Measurements from ENCODE around the gene HOPX. TPM values are rescaled to one million over a fixed set of nuclear protein-coding genes. Genes with fewer than 3 reads are reported as not detected.
"Not testable (repeated sequence)": the region's sequence is repeated elsewhere in the genome, so short reads cannot be mapped to it uniquely, and the experiment has no call there.

The HOPX gene
- total RNA-seq, 4 donors from 2014 or later = 271 to 316 (median 289) TPM

- H3K27ac ChIP-seq = no peak overlapping the region
- H3K9me3 ChIP-seq = no peaks in the 10 kb centered on the region
- DNase-seq = no peak
- H3K4me1 ChIP-seq = peaks cover 0 to 5% of the 10 kb centered on the region in 2 donors
- 51 to 58% methylated on average over 4 of the region's 4 CpGs for WGBS, 2 donors
- H3K36me3 ChIP-seq = no peaks in the 10 kb centered on the region
- no peaks in the 10 kb centered on the region for H3K27me3 ChIP-seq
- intact Hi-C loops (cut with DNase I) = no loop called here
- no peak for TF ChIP-seq POLR2A (IDR thresholded peaks at IDR 0.05)
- TF ChIP-seq, protein P1, sequence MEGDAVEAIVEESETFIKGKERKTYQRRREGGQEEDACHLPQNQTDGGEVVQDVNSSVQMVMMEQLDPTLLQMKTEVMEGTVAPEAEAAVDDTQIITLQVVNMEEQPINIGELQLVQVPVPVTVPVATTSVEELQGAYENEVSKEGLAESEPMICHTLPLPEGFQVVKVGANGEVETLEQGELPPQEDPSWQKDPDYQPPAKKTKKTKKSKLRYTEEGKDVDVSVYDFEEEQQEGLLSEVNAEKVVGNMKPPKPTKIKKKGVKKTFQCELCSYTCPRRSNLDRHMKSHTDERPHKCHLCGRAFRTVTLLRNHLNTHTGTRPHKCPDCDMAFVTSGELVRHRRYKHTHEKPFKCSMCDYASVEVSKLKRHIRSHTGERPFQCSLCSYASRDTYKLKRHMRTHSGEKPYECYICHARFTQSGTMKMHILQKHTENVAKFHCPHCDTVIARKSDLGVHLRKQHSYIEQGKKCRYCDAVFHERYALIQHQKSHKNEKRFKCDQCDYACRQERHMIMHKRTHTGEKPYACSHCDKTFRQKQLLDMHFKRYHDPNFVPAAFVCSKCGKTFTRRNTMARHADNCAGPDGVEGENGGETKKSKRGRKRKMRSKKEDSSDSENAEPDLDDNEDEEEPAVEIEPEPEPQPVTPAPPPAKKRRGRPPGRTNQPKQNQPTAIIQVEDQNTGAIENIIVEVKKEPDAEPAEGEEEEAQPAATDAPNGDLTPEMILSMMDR (IDR thresholded peaks at IDR 0.05) = no peak
- H3K4me3 ChIP-seq (replicated peaks in 1 of 3) = no peak overlapping the region
Observed at GRCh38 chr4:56641494-56642051, 39.5 kb downstream of the HOPX start.

GRCh38 chr4:56640621-56641493, 40.2 kb downstream of the HOPX start:
- Histone ChIP-seq H3K9me3 (no peaks in the 10 kb centered on the region), H3K4me3 (replicated peaks in 1 of 3) (no peak overlapping the region), H3K4me1 (peaks cover 0 to 5% of the 10 kb centered on the region in 2 donors), H3K36me3 (no peaks in the 10 kb centered on the region), H3K27me3 (no peaks in the 10 kb centered on the region), H3K27ac (no peak overlapping the region)
- 91 to 93% methylated on average over 5 of the region's 5 CpGs for WGBS, 2 donors
- DNase-seq = no peak
- intact Hi-C loops (cut with DNase I) = no loop called here
- TF ChIP-seq POLR2A (IDR thresholded peaks at IDR 0.05) = no peak
- TF ChIP-seq, protein P1 (IDR thresholded peaks at IDR 0.05) = no peak

DNA sequence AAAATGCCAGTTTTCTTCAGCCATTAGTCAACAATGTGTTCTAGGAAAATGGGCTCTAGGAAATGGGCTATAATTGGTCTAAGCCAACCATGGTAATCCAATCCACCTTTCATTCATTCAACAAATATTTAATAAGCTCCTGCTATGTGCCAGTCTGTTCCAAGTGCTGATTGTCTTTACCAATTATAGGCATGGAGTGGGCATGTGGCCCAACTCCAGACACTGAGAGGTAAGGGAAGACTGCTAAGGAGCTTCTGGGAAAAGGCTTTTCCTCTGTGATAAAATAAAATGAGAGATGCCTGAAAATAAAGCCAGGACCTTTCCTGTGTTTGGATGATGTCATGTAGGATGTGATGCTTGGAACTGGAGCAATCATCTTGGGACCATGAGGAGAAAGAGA, 43.3 kb downstream of the HOPX start:
- Histone ChIP-seq H3K4me3 (replicated peaks in 1 of 3) (no peak overlapping the region), H3K9me3 (no peaks in the 10 kb centered on the region), H3K4me1 (peaks cover 0 to 5% of the 10 kb centered on the region in 2 donors), H3K27ac (no peak overlapping the region), H3K36me3 (no peaks in the 10 kb centered on the region), H3K27me3 (no peaks in the 10 kb centered on the region)
- TF ChIP-seq POLR2A (IDR thresholded peaks at IDR 0.05) = no peak
- TF ChIP-seq, protein P1 (IDR thresholded peaks at IDR 0.05) = no peak
- DNase-seq = no peak
- intact Hi-C loops (cut with DNase I) = no loop called here

- intact Hi-C loops (cut with DNase I) = no loop called here
- H3K4me3 ChIP-seq (replicated peaks in 1 of 3) = no peak overlapping the region
- H3K27me3 ChIP-seq = no peaks in the 10 kb centered on the region
- H3K36me3 ChIP-seq = no peaks in the 10 kb centered on the region
- H3K27ac ChIP-seq = no peak overlapping the region
- no peak for DNase-seq
- H3K4me1 ChIP-seq = peaks cover 0 to 5% of the 10 kb centered on the region in 2 donors
- 87 to 91% methylated on average over 1 of the region's 1 CpG for WGBS, 2 donors
- TF ChIP-seq, protein P1 (IDR thresholded peaks at IDR 0.05) = no peak
- TF ChIP-seq POLR2A (IDR thresholded peaks at IDR 0.05) = no peak
- no peaks in the 10 kb centered on the region for H3K9me3 ChIP-seq
Observed at GRCh38 chr4:56637154-56637553, 43.9 kb downstream of the HOPX start.

DNA sequence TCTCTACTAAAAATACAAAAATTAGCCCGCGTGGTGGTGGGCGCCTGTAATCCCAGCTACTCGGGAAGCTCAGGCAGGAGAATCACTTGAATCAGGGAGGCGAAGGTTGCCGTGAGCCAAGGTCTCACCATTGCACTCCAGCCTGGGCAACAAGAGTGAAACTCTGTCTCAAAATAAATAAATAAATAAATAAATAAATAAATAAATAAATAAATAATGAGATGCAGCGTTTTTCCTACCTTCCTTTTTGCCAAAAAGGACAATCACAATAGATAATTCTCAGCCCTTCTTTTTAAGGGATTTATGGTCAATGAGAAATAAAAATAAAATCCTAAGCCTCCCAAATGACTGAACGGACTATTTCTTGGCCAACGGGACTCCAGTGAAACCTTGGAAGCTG, 46.1 kb downstream of the HOPX start:
- H3K9me3 ChIP-seq; H3K27ac ChIP-seq; H3K4me1 ChIP-seq; DNase-seq; intact Hi-C loops (cut with DNase I); H3K36me3 ChIP-seq; H3K27me3 ChIP-seq; H3K4me3 ChIP-seq (replicated peaks in 1 of 3): not testable (repeated sequence)
- 95 to 97% methylated on average over 9 of the region's 9 CpGs for WGBS, 2 donors
